HS-27A (cell line): ENCODE results near the gene TTC9.
"Not testable (repeated sequence)": the region's sequence is repeated elsewhere in the genome, so short reads cannot be mapped to it uniquely, and the experiment has no call there.

Experiments
- DNase-seq: peaks from one replicate; pipeline ENCODE4 v3.0.0-alpha.2; 2012; ENCODE audit warnings: low read depth, missing footprints

The TTC9 gene

DNA sequence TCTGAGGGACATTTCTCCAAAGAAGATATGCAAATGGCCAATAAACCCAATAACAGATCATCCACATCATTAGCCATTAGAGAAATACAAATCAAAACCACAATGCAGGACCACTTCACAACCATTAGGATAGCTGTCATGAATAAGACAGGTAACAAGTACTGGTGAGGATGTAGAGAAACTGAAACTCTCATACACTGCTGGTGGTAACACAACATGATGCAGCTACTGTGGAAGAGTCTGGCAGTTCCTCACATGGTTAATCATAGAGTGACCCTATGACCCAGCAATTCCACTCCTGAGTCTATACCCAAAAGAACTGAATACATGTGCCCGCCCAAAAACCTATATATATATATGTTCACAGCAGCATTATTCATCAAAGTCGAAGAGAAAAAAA, 39.0 kb downstream of the TTC9 start:
- no peak for DNase-seq

GRCh38 chr14:70683983-70684382, 42.3 kb downstream of the TTC9 start:
- no peak for DNase-seq

DNA sequence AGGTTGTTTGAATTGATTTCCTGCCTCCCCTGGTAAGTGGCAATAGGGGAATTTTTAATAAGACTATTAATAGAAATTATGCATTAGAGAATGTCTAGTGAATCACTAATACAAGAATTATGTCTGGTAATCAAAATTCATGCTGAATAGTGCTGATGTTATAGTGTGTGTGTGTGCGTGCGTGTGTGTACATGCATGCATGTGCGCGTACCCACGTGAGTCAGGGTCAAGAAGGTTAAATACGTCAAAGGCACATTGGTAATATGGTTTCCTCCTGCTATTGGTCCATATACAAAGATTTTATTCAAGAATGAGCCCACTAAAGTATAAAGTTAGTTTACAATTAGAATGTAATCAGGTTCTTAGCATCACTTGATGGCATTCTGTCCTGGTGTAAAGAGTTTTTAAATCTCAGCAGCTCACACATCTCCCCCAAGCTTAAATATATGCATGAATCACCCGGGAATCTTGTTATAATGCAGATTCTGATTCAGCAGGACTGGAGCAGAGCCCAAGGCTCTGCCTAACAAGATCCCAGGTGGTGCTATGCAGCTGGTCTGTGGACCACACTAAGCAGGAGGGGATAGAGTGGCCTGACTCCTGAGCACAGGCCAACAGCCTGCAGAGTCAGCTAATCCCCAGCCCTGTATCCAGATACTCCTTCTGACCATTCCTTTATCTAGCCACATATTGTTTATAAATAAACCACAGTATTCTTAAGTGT, 43.9 kb downstream of the TTC9 start:
- DNase-seq = no peak

GRCh38 chr14:70692210-70692609, 50.5 kb downstream of the TTC9 start:
- DNase-seq = no peak

DNA sequence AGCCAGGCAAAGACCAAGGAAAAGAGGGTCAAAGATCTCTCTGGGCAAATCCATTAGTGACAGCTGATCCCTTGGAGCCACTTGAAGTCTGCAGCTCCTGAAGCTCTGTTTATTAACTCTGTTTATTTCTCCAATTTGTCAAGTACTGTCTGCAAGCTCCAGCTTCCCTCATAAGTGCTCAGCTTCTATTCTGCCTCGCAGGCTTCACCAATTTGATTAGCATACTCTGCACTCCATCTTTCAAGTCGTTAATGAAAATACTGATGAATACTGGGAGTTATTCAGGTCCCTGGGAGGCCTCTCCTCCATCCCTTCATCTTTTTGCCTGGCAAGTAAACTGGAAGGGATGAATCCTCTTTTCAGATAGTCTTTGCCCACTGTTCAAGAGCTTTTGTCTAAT, 54.3 kb downstream of the TTC9 start:
- DNase-seq = no peak

GRCh38 chr14:70697701-70698100, 56.0 kb downstream of the TTC9 start:
- peak; percentile 14 for DNase-seq

- DNase-seq = peak; percentile 55
Measured at GRCh38 chr14:70698288-70698687, 56.6 kb downstream of the TTC9 start.

- DNase-seq = no peak
Measured at GRCh38 chr14:70699646-70700045, 57.9 kb downstream of the TTC9 start.

DNA sequence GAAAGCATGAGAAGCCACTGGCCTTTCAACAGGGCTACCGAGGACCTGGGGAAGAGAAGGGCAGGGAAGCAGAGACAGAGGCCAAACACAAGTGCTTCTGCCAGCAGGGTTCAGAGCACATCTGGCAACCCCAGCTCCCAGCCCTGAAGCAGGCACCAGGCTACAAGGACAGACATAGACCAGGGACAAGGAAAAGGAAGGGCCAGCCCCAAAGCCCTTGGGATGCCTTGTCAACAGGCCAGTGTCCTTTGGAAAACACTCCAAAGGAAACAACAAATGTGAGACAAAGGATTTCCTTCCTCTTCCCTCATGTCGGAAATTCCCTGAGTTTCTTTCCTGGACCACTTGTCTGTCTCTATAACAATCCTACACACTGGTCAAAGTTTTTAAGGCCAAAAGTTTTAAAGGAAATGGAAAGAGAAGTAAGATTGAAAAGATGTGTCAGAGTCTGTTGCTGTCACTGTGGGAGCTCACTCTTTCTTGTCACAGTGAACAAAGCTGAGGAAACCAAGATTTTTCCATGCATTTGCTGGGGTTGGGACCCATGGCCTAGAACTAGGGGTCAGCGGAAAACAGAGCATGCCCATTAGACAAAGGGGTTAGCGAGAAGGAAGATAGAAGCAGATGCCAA, 59.4 kb downstream of the TTC9 start:
- DNase-seq = no peak

- DNase-seq = no peak
Measured at GRCh38 chr14:70701610-70702009, 59.9 kb downstream of the TTC9 start.

- no peak for DNase-seq
Measured at GRCh38 chr14:70702161-70702560, 60.4 kb downstream of the TTC9 start.

- not testable (repeated sequence) for DNase-seq
Measured at GRCh38 chr14:70703621-70704168, 62.0 kb downstream of the TTC9 start.

GRCh38 chr14:70704960-70705359, 63.2 kb downstream of the TTC9 start:
- no peak for DNase-seq

DNA sequence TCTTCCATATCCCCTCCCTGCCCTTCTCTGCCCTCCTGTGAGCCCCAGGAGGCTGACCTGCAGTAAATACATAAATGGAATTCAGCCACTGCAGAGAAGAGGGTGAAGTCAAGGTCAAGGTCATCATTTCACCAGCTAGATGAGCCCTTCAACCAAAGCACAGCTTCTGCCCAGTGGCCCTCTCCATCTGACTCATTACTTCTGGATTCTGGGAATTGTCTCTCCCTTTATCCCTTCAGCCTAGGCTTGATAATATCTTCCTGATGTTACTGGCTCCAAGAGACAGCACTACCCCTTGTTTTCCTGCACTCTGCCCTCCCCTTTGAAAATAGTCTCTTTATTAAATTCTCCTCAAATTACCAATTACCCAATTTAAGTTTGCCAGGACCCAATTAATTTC, 64.5 kb downstream of the TTC9 start:
- DNase-seq = peak; percentile 8

DNA sequence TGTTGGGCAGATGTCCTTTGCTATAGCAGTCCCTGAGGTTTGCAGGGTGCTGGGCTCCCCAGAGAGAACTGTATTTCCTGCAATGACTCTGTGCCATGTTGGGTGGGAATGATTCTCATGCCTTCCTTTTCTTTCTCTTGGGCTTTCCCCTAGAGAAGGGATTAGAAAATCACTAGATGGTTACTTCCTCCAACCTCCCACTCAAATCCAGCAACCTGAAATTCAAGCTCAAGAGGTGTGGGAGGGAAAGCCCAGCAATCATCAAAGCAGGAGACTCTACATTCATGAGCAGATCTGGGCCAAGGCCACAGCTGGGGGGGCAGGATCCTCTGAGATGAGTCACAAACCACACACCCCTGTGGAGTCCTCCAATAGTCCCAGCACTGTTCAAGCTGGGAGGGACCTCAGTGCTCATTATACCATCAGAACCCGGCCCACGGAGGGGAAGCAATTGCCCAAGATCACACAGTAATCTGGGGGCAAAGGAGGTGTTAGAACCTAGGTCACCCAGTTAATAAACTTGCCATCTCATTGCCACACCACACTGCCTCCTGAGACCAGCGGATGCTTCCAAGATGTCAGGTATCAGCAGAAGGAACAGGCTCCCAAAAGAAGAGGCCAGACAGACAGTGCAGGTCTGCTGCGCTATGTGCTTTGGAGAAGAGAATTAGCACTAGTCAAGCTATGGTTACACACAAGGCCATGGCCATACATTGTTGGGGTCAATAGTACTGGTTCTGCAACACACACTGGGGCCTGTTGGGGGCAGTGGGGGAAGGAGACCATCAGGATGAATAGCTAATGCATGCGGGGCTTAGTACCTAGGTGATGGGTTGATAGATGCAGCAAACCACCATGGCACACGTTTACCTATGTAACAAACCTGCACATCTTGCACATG, 65.7 kb downstream of the TTC9 start:
- DNase-seq = peak; percentile 53

- no peak for DNase-seq
Measured at GRCh38 chr14:70708717-70709570, 67.2 kb downstream of the TTC9 start.

DNA sequence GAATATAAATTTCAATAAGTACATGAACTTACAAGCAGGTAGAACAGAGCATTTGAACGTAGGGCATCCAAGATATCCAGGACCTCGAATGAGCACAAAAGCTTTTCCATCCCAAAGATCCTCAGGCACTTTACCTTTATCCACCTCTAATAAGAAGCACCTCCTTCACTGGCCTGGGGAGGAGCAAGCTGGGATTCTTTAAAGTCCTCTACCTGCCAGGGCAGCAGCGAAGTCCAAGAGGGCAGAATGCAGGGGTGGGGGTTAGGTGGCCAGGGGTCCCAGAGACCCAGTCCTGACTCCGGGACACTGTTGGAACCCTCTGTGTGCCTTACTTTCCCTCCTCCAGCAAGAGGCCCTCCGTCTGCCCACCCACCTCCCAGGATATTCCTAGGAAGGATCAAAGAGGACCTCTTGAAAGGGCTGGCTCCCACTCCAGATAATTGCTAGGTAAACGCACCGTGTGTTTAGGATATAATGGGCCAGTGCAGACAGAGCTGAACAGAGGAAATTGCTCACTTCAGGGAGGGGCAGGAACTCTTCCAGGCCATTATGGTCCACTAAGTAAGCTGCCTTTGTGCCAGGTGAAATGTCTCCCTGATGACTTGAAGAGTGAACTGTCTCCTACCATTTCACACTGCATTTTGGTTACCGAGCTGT, 68.1 kb downstream of the TTC9 start:
- DNase-seq = no peak

GRCh38 chr14:70711451-70711850, 69.7 kb downstream of the TTC9 start:
- DNase-seq = no peak

- DNase-seq = no peak
Measured at GRCh38 chr14:70713096-70713495, 71.4 kb downstream of the TTC9 start.

DNA sequence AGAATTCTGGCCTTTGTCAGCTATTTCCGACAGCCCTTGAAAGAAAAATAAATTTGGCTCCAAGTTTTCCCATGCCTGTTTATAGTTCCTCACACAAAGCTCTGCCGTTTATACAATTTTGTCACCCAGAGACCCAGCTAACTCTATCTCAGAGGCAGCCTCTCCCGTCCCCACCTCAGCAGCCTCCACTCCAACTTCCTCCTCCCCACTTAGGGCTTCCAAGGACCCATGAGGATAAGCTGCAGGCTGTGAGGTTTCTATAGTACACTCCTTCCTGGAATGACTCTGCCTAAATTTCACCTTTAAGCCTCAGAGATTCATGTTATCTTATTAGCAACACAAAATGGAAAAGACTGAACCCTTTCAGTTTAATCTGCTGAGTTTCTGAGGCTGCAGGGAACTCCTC, 71.8 kb downstream of the TTC9 start:
- DNase-seq = no peak

DNA sequence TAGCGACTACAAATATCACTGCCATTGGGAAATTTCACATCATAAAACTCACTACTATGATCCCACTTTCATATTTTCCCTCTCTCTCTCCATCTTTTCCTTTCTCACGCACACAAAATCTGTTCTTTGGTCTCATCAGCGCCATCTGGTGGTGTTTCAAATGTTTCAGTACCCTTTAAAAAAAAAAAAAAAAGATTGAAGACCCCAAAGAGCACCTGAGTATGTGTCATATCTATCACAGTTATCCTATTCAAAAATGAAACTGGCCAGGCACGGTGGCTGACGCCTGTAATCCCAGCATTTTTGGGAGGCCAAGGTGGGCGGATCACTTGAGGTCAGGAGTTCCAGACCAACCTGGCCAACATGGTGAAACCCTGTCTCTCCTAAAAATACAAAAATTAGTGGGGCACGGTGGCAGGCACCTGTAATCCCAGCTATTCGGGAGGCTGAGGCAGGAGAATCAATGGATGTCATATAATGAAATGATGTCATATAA, 72.4 kb downstream of the TTC9 start:
- peak; percentile 59 for DNase-seq
